ENCODE results near the gene CFAP100.

Gene CFAP100

GRCh38 chr3:126484662-126485061 lies 90.0 kb downstream of the CFAP100 start:
- no peak for DNase-seq

- DNase-seq: no peak
These were observed 90.6 kb downstream of the CFAP100 start for GRCh38 chr3:126485176-126485897.

GRCh38 chr3:126485956-126486355 lies 91.2 kb downstream of the CFAP100 start:
- no peak for DNase-seq

Measured in NCI-H2171 (cell line).